KBM-7 (cell line): ENCODE data around the gene C5orf15.

Experiments
- DNase-seq: peaks from one replicate; pipeline ENCODE4 v3.0.0-alpha.2; 2015
- in situ Hi-C: fragments of 300-500 bp; cut with MboI; formaldehyde crosslinking; loops from 2 replicates; pipeline ENCODE4 v1.14.3; 2020; ENCODE audit warnings: low sequenced_read_pairs, low pct_unique_long_range_greater_than_20kb, mixed read lengths

The C5orf15 gene

GRCh38 chr5:133928587-133929393 is 39.6 kb downstream of the C5orf15 start:
- in situ Hi-C loops: no loop called here
- DNase-seq: peak; percentile 41

GRCh38 chr5:133927300-133928180 is 40.9 kb downstream of the C5orf15 start:
- no peak for DNase-seq
- in situ Hi-C loops: no loop called here

GRCh38 chr5:133926489-133927299 is 41.7 kb downstream of the C5orf15 start:
- in situ Hi-C loops: no loop called here
- no peak for DNase-seq

GRCh38 chr5:133925866-133926488 is 42.4 kb downstream of the C5orf15 start:
- peak; percentile 94 for DNase-seq
- in situ Hi-C loops: no loop called here

GRCh38 chr5:133925269-133925668 is 43.2 kb downstream of the C5orf15 start:
- no peak for DNase-seq
- in situ Hi-C loops: no loop called here

GRCh38 chr5:133924221-133924920 is 44.1 kb downstream of the C5orf15 start:
- DNase-seq: no peak
- in situ Hi-C loops: no loop called here

- no peak for DNase-seq
- in situ Hi-C loops: no loop called here
These were observed 46.4 kb downstream of the C5orf15 start for GRCh38 chr5:133921979-133922378.

GRCh38 chr5:133921069-133921468 is 47.4 kb downstream of the C5orf15 start:
- no peak for DNase-seq
- in situ Hi-C loops: no loop called here

- in situ Hi-C loops: no loop called here
- DNase-seq: no peak
These were observed 49.0 kb downstream of the C5orf15 start for GRCh38 chr5:133919148-133920136.

- in situ Hi-C loops: no loop called here
- DNase-seq: no peak
These were observed 49.7 kb downstream of the C5orf15 start for GRCh38 chr5:133918731-133919130.

GRCh38 chr5:133918316-133918715 is 50.1 kb downstream of the C5orf15 start:
- no peak for DNase-seq
- in situ Hi-C loops: no loop called here

- in situ Hi-C loops: no loop called here
- DNase-seq: no peak
These were observed 50.6 kb downstream of the C5orf15 start for GRCh38 chr5:133917785-133918184.

GRCh38 chr5:133916914-133917313 is 51.5 kb downstream of the C5orf15 start:
- DNase-seq: no peak
- in situ Hi-C loops: no loop called here

- in situ Hi-C loops: no loop called here
- no peak for DNase-seq
These were observed 51.9 kb downstream of the C5orf15 start for GRCh38 chr5:133916479-133916878.

- in situ Hi-C loops: no loop called here
- no peak for DNase-seq
These were observed 54.0 kb downstream of the C5orf15 start for GRCh38 chr5:133914434-133914833.

GRCh38 chr5:133913413-133914155 is 54.8 kb downstream of the C5orf15 start:
- in situ Hi-C loops: no loop called here
- DNase-seq: no peak

- in situ Hi-C loops: no loop called here
- no peak for DNase-seq
These were observed 55.5 kb downstream of the C5orf15 start for GRCh38 chr5:133912951-133913350.
